ENCODE data around the gene APOLD1. TPM values are rescaled to one million over a fixed set of nuclear protein-coding genes. Genes with fewer than 3 reads are reported as not detected.

Gene APOLD1
- polyA plus RNA-seq, 1 donor (not counting 4 experiments of a cell fraction or from before 2014, with no cell fraction given): 0.34 TPM

GRCh38 chr12:12803186-12803585 is 17.7 kb downstream of the APOLD1 start:
- H3K27ac ChIP-seq (ENCODE audit: control insufficient read depth, insufficient read depth, low read length): peak overlapping the region; percentile 97
- H3K9ac ChIP-seq (ENCODE audit: control insufficient read depth, extremely low read depth, insufficient read depth, low read length): peak overlapping the region; percentile 83
- dilution Hi-C loops (cut with MboI; ENCODE audit: extremely low pct_ligation_motif_present, low sequenced_read_pairs): no loop called here
- H3K4me1 ChIP-seq (ENCODE audit: control insufficient read depth, extremely low read depth, insufficient read depth, low read length): peaks cover 32% of the 10 kb centered on the region
- DNase-seq (ENCODE audit: low read depth, low spot score): peak; percentile 93
- H2AFZ ChIP-seq (ENCODE audit: control insufficient read depth, low read length): no peak overlapping the region
- H3K79me2 ChIP-seq (ENCODE audit: control insufficient read depth, insufficient read depth, low read length): no peaks in the 10 kb centered on the region
- H3K27me3 ChIP-seq (ENCODE audit: control insufficient read depth, extremely low read depth, insufficient read depth, low read length): no peaks in the 10 kb centered on the region
- H3K9me1 ChIP-seq (ENCODE audit: control insufficient read depth, extremely low read depth, insufficient read depth, low read length): no peaks in the 10 kb centered on the region
- peak; percentile 97 for FAIRE-seq
- TF ChIP-seq CTCF (optimal IDR thresholded peaks at IDR 0.05 in 1 of 3, IDR thresholded peaks at IDR 0.05 in 1 of 3, conservative IDR thresholded peaks at IDR 0.05 in 1 of 3; ENCODE audit: extremely low read depth in 1 of 3, insufficient read depth in 2 of 3, low read length in 3 of 3): no peak
- no peak for TF ChIP-seq EZH2 (IDR thresholded peaks at IDR 0.05; ENCODE audit: low read length)
- H4K20me1 ChIP-seq (ENCODE audit: control insufficient read depth, extremely low read depth, insufficient read depth, low read length): no peaks in the 10 kb centered on the region
- H3K4me2 ChIP-seq (ENCODE audit: control insufficient read depth, extremely low read depth, insufficient read depth, low read depth, low read length): peak overlapping the region; percentile 62
- H3K4me3 ChIP-seq (ENCODE audit: control insufficient read depth in 2 of 3, extremely low read depth in 1 of 3, insufficient read depth in 2 of 3, low read depth in 1 of 3, low read length in 3 of 3): no peak overlapping the region
- H3K9me3 ChIP-seq (ENCODE audit: control insufficient read depth, low read depth, low read length): no peaks in the 10 kb centered on the region
- H3K36me3 ChIP-seq (ENCODE audit: control insufficient read depth in 2 of 2, extremely low read depth in 1 of 2, insufficient read depth in 2 of 2, low read length in 2 of 2): no peaks in the 10 kb centered on the region

GRCh38 chr12:12804011-12804410 is 18.6 kb downstream of the APOLD1 start:
- Histone ChIP-seq H3K4me1 (ENCODE audit: control insufficient read depth, extremely low read depth, insufficient read depth, low read length) (peaks cover 32% of the 10 kb centered on the region), H3K36me3 (ENCODE audit: control insufficient read depth in 2 of 2, extremely low read depth in 1 of 2, insufficient read depth in 2 of 2, low read length in 2 of 2) (no peaks in the 10 kb centered on the region), H3K27ac (ENCODE audit: control insufficient read depth, insufficient read depth, low read length) (peak overlapping the region; percentile 97), H3K9me3 (ENCODE audit: control insufficient read depth, low read depth, low read length) (no peaks in the 10 kb centered on the region), H3K79me2 (ENCODE audit: control insufficient read depth, insufficient read depth, low read length) (no peaks in the 10 kb centered on the region), H3K4me3 (ENCODE audit: control insufficient read depth in 2 of 3, extremely low read depth in 1 of 3, insufficient read depth in 2 of 3, low read depth in 1 of 3, low read length in 3 of 3) (peak overlapping the region in 2 of 3 experiments; percentile 9 to 29), H2AFZ (ENCODE audit: control insufficient read depth, low read length) (no peak overlapping the region), H4K20me1 (ENCODE audit: control insufficient read depth, extremely low read depth, insufficient read depth, low read length) (no peaks in the 10 kb centered on the region), H3K9ac (ENCODE audit: control insufficient read depth, extremely low read depth, insufficient read depth, low read length) (peak overlapping the region; percentile 83), H3K27me3 (ENCODE audit: control insufficient read depth, extremely low read depth, insufficient read depth, low read length) (no peaks in the 10 kb centered on the region), H3K9me1 (ENCODE audit: control insufficient read depth, extremely low read depth, insufficient read depth, low read length) (no peaks in the 10 kb centered on the region), H3K4me2 (ENCODE audit: control insufficient read depth, extremely low read depth, insufficient read depth, low read depth, low read length) (peak overlapping the region; percentile 62)
- peak; percentile 9 for FAIRE-seq
- no peak for TF ChIP-seq EZH2 (IDR thresholded peaks at IDR 0.05; ENCODE audit: low read length)
- TF ChIP-seq CTCF (optimal IDR thresholded peaks at IDR 0.05 in 1 of 3, IDR thresholded peaks at IDR 0.05 in 1 of 3, conservative IDR thresholded peaks at IDR 0.05 in 1 of 3; ENCODE audit: extremely low read depth in 1 of 3, insufficient read depth in 2 of 3, low read length in 3 of 3): no peak
- no peak for DNase-seq (ENCODE audit: low read depth, low spot score)
- dilution Hi-C loops (cut with MboI; ENCODE audit: extremely low pct_ligation_motif_present, low sequenced_read_pairs): no loop called here
